HCEC 1CT (cell line): ENCODE data around the gene STRIP1.

ENCODE experiments used
- DNase-seq: peaks from one replicate; pipeline ENCODE4 v3.0.0-alpha.2; 2017

STRIP1 gene

GRCh38 chr1:110098222-110099026 lies 64.0 kb downstream of the STRIP1 start:
- DNase-seq = no peak

- no peak for DNase-seq
These were observed 65.9 kb downstream of the STRIP1 start for GRCh38 chr1:110100335-110100734.

DNA sequence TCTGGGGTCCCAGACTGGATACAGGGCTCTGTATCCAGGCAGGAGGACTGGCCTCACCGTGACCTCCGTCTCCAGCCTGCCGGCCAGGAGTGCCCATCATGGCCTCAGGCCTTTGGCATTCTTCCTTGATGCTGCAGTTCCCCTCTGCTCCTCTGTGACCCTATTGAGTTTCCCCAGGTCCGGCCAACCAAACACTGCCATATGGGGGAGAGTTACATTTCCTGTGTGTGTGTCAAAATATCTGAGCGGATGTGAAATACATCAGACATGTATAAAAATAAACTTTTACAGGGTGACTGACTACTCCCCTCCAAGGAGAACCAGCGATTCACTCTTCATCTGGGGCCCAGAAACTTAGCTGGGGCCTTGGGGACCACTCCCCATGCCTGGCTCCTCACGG lies 67.7 kb downstream of the STRIP1 start:
- no peak for DNase-seq
